CD4-positive, CD25-positive, alpha-beta regulatory T cell (primary cell): ENCODE measurements around the gene ABLIM1. TPM values are rescaled to one million over a fixed set of nuclear protein-coding genes. Genes with fewer than 3 reads are reported as not detected.

Experiments
- ATAC-seq, 2 donors: fragments of 150-1000 bp; cut with Tn5 transposase; one replicate each; pipeline ENCODE4 v1.10.0; 2021; ENCODE audit warnings: low read depth in 2 of 2, moderate number of reproducible peaks in 2 of 2, moderate library complexity in 1 of 2
- DNase-seq, 3 donors: peaks; one replicate each; pipeline versions ENCODE4 v3.0.0 to v3.0.0-alpha.2; 2012 to 2022; ENCODE audit warnings: mixed read lengths in 1 of 3
- H3K27ac ChIP-seq: one replicate; pipeline ENCODE4 v1.7.0; 2013; ENCODE audit warnings: mild to moderate bottlenecking, low read length; ENCODE audit not compliant: insufficient read depth, poor library complexity, severe bottlenecking
- H3K27me3 ChIP-seq: one replicate; pipeline ENCODE4 v1.7.0; 2013; ENCODE audit warnings: low read length; ENCODE audit not compliant: control insufficient read depth, insufficient read depth
- H3K36me3 ChIP-seq: one replicate; pipeline ENCODE4 v1.7.0; 2013; ENCODE audit warnings: mild to moderate bottlenecking, low read length, moderate library complexity; ENCODE audit not compliant: control insufficient read depth, insufficient read depth
- H3K4me1 ChIP-seq: 2 replicates; pipeline ENCODE4 v1.7.0; 2013; ENCODE audit warnings: mild to moderate bottlenecking, low read length; ENCODE audit not compliant: insufficient read depth, control insufficient read depth, poor library complexity, severe bottlenecking
- H3K4me3 ChIP-seq: one replicate; pipeline ENCODE4 v1.7.0; 2013; ENCODE audit warnings: low read depth, mild to moderate bottlenecking, low read length, moderate library complexity
- H3K9me3 ChIP-seq, 2 experiments: 1 replicate in 1 of 2; 2 replicates in 1 of 2; pipeline ENCODE4 v1.7.0; 2013; ENCODE audit warnings: low read length in 2 of 2, mild to moderate bottlenecking in 1 of 2, moderate library complexity in 1 of 2; ENCODE audit not compliant: control insufficient read depth in 2 of 2
- H3K27ac Mint-ChIP-seq, 3 donors: one replicate each; pipeline ENCODE4 v1.8.0; 2020 to 2022; ENCODE audit warnings: mild to moderate bottlenecking in 3 of 3, mixed read lengths in 3 of 3, moderate library complexity in 2 of 3
- H3K27me3 Mint-ChIP-seq: one replicate; pipeline ENCODE4 v1.8.0; 2022; ENCODE audit warnings: mild to moderate bottlenecking, mixed read lengths
- H3K36me3 Mint-ChIP-seq: one replicate; pipeline ENCODE4 v1.8.0; 2020; ENCODE audit warnings: mixed read lengths
- H3K4me1 Mint-ChIP-seq, 4 donors: one replicate each; pipeline ENCODE4 v1.8.0; 2020 to 2022; ENCODE audit warnings: mixed read lengths in 4 of 4, mild to moderate bottlenecking in 1 of 4
- H3K4me3 Mint-ChIP-seq, 4 donors: one replicate each; pipeline ENCODE4 v1.8.0; 2020 to 2022; ENCODE audit warnings: mild to moderate bottlenecking in 4 of 4, mixed read lengths in 4 of 4, moderate library complexity in 3 of 4
- H3K9me3 Mint-ChIP-seq, 7 donors: one replicate each; pipeline ENCODE4 v1.8.0; 2020 to 2022; ENCODE audit warnings: mixed read lengths in 7 of 7, mild to moderate bottlenecking in 3 of 7, moderate library complexity in 2 of 7
- polyA plus RNA-seq, 4 donors: library from polyadenylated mRNA; unstranded; fragments of 300-500 nt; fragmentation: Illumina TruSeq; gene quantifications; one replicate each; pipeline ENCODE4 v1.2.3, GENCODE V29; 2021
- total RNA-seq: library from RNA; stranded (reverse); gene quantifications from one replicate; pipeline ENCODE4 v1.2.3, GENCODE V29; 2022

The ABLIM1 gene
- total and polyA plus RNA-seq, 5 donors from 2014 or later = 101 to 138 (median 131) TPM

GRCh38 chr10:114508376-114508775 lies 149.7 kb downstream of the ABLIM1 start:
- Histone ChIP-seq H3K4me3 (no peak overlapping the region), H3K36me3 (peaks cover 4% of the 10 kb centered on the region), H3K27ac (no peak overlapping the region), H3K9me3 (no peaks in the 10 kb centered on the region), H3K4me1 (peaks cover 18% of the 10 kb centered on the region), H3K27me3 (no peaks in the 10 kb centered on the region)
- no peaks in the 10 kb centered on the region for H3K27me3 Mint-ChIP-seq
- DNase-seq (no peak), ATAC-seq (no peak)
- peaks cover 56% of the 10 kb centered on the region for H3K36me3 Mint-ChIP-seq
- peaks cover 0 to 2% (median 0%) of the 10 kb centered on the region in 7 donors for H3K9me3 Mint-ChIP-seq
- H3K27ac Mint-ChIP-seq = no peak overlapping the region
- peaks cover 29 to 90% (median 60%) of the 10 kb centered on the region in 4 donors for H3K4me1 Mint-ChIP-seq
- H3K4me3 Mint-ChIP-seq = no peak overlapping the region

GRCh38 chr10:114507449-114507848 lies 150.6 kb downstream of the ABLIM1 start:
- peak in 1 of 2 donors; percentile 20 for ATAC-seq
- H3K4me1 ChIP-seq = peaks cover 26% of the 10 kb centered on the region

DNA sequence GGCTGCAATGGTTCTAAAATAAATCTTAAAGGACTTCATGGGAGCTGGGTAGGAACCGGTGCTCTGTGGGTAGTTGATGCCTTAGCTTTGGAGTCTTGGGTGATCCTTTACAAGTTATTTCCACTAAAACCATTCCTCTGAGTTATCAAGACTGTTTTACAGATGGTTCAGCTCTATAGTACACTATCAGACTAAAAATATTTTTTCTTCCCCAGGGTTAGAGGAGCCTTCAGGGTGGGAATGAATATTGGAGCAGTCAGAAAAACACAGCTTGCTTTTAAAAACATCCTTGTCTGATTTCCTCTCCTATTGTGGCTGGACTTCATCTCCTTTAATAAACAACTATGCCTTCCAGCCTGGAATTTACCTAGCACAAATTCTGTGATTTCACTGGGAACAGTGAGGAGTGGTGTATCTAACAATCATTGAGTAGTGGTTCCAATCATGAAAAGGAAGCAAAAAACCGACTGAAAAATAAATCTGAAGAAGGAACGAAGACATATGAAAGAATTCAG lies 151.1 kb downstream of the ABLIM1 start:
- H3K4me1 Mint-ChIP-seq = peaks cover 22 to 89% (median 59%) of the 10 kb centered on the region in 4 donors
- Histone ChIP-seq H3K27me3 (no peaks in the 10 kb centered on the region), H3K4me3 (no peak overlapping the region), H3K9me3 (no peaks in the 10 kb centered on the region), H3K27ac (no peak overlapping the region), H3K4me1 (peaks cover 24% of the 10 kb centered on the region), H3K36me3 (peaks cover 4% of the 10 kb centered on the region)
- ATAC-seq (no peak), DNase-seq (no peak)
- H3K27ac Mint-ChIP-seq = peak overlapping the region; percentile 26 to 81 (median 76)
- peaks cover 0 to 2% (median 0%) of the 10 kb centered on the region in 7 donors for H3K9me3 Mint-ChIP-seq
- no peaks in the 10 kb centered on the region for H3K27me3 Mint-ChIP-seq
- peak overlapping the region in 1 of 4 donors; percentile 16 for H3K4me3 Mint-ChIP-seq
- peaks cover 52% of the 10 kb centered on the region for H3K36me3 Mint-ChIP-seq

More at GRCh38 chr10:114507449-114507848, 150.6 kb downstream of the ABLIM1 start:
- Histone ChIP-seq H3K36me3 (peaks cover 4% of the 10 kb centered on the region), H3K4me3 (no peak overlapping the region), H3K9me3 (no peaks in the 10 kb centered on the region), H3K27ac (no peak overlapping the region), H3K27me3 (no peaks in the 10 kb centered on the region)
- H3K9me3 Mint-ChIP-seq = peaks cover 0 to 2% (median 0%) of the 10 kb centered on the region in 7 donors
- DNase-seq = no peak
- H3K36me3 Mint-ChIP-seq = peaks cover 56% of the 10 kb centered on the region
- H3K27me3 Mint-ChIP-seq = no peaks in the 10 kb centered on the region
- peak overlapping the region in 2 of 3 donors; percentile 26 to 76 for H3K27ac Mint-ChIP-seq
- H3K4me1 Mint-ChIP-seq = peaks cover 23 to 89% (median 58%) of the 10 kb centered on the region in 4 donors
- H3K4me3 Mint-ChIP-seq = no peak overlapping the region

DNA sequence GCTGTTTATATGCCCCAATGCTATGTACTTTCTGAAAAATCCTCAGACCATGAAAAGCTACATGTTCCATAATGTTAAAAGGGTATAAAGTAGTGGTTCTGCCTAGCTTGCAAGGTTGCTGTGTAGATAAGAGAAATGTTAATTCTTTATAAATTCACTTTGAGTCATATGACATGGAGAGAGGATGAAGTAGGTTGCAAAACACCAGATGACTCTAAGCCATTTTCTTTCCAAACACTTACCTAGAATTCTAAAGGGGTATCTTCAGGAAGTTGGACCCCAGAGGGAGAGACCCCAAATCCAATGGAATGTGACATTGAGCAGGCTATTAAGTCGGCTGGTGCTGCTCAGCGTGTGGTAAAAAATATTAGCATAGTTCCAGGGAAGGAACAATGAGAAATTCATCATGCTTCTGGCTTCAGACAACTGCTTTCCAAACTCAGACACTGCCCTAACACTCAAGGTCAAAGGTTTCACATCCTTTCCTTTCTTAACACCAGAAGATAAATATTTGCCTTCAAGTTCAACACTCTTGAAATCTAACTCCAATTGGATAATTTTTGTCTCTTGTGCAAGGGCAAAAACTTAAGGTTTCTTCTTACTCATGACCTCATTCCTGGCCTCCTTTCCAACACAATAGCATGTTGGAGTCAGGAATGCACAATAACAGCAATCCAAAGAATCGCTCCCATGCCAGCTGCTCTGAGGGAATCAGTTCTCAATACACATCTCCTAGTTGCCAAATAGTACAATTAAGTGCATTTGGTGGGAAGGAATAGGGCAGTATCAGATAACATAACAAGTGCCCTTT lies 153.1 kb downstream of the ABLIM1 start:
- peaks cover 4% of the 10 kb centered on the region for H3K36me3 ChIP-seq
- H3K27ac ChIP-seq = no peak overlapping the region
- no peaks in the 10 kb centered on the region for H3K9me3 ChIP-seq
- no peaks in the 10 kb centered on the region for H3K27me3 Mint-ChIP-seq
- H3K4me3 Mint-ChIP-seq = peak overlapping the region in 1 of 4 donors; percentile 38
- H3K4me3 ChIP-seq = no peak overlapping the region
- peak overlapping the region; percentile 32 to 67 (median 64) for H3K27ac Mint-ChIP-seq
- ATAC-seq (no peak), DNase-seq (no peak)
- H3K27me3 ChIP-seq = no peaks in the 10 kb centered on the region
- peaks cover 37% of the 10 kb centered on the region for H3K4me1 ChIP-seq
- H3K36me3 Mint-ChIP-seq = peaks cover 41% of the 10 kb centered on the region
- H3K9me3 Mint-ChIP-seq = peaks cover 0 to 2% (median 0%) of the 10 kb centered on the region in 7 donors
- H3K4me1 Mint-ChIP-seq = peaks cover 26 to 93% (median 68%) of the 10 kb centered on the region in 4 donors

GRCh38 chr10:114502074-114502473 lies 156.0 kb downstream of the ABLIM1 start:
- Histone ChIP-seq H3K27ac (no peak overlapping the region), H3K4me1 (peaks cover 42% of the 10 kb centered on the region), H3K9me3 (no peaks in the 10 kb centered on the region), H3K27me3 (no peaks in the 10 kb centered on the region), H3K4me3 (peak overlapping the region; percentile 0), H3K36me3 (no peaks in the 10 kb centered on the region)
- Mint-ChIP-seq H3K27ac (peak overlapping the region in 2 of 3 donors; percentile 66 to 92), H3K36me3 (peaks cover 34% of the 10 kb centered on the region), H3K4me3 (peak overlapping the region in 1 of 4 donors; percentile 25), H3K9me3 (no peaks in the 10 kb centered on the region), H3K27me3 (no peaks in the 10 kb centered on the region), H3K4me1 (peaks cover 41 to 94% (median 77%) of the 10 kb centered on the region in 4 donors)
- ATAC-seq = no peak
- DNase-seq = no peak

GRCh38 chr10:114501650-114502049 lies 156.4 kb downstream of the ABLIM1 start:
- peaks cover 42% of the 10 kb centered on the region for H3K4me1 ChIP-seq
- Mint-ChIP-seq H3K27ac (peak overlapping the region in 2 of 3 donors; percentile 66 to 92), H3K4me1 (peaks cover 38 to 94% (median 75%) of the 10 kb centered on the region in 4 donors), H3K36me3 (peaks cover 35% of the 10 kb centered on the region), H3K4me3 (peak overlapping the region in 1 of 4 donors; percentile 25), H3K9me3 (no peaks in the 10 kb centered on the region), H3K27me3 (no peaks in the 10 kb centered on the region)
- H3K27me3 ChIP-seq = no peaks in the 10 kb centered on the region
- no peaks in the 10 kb centered on the region for H3K9me3 ChIP-seq
- DNase-seq (no peak), ATAC-seq (no peak)
- H3K36me3 ChIP-seq = no peaks in the 10 kb centered on the region
- H3K27ac ChIP-seq = no peak overlapping the region
- peak overlapping the region; percentile 0 for H3K4me3 ChIP-seq

GRCh38 chr10:114500643-114501042 lies 157.4 kb downstream of the ABLIM1 start:
- DNase-seq = no peak
- no peaks in the 10 kb centered on the region for H3K9me3 ChIP-seq
- peak overlapping the region in 2 of 4 donors; percentile 56 to 71 for H3K4me3 Mint-ChIP-seq
- H3K27me3 ChIP-seq = no peaks in the 10 kb centered on the region
- H3K36me3 ChIP-seq = peaks cover 4% of the 10 kb centered on the region
- H3K4me3 ChIP-seq = no peak overlapping the region
- peak overlapping the region; percentile 14 for H3K27ac ChIP-seq
- peak overlapping the region; percentile 9 to 93 (median 89) for H3K27ac Mint-ChIP-seq
- ATAC-seq = no peak
- H3K36me3 Mint-ChIP-seq = peaks cover 37% of the 10 kb centered on the region
- H3K9me3 Mint-ChIP-seq = no peaks in the 10 kb centered on the region
- H3K4me1 Mint-ChIP-seq = peaks cover 38 to 93% (median 69%) of the 10 kb centered on the region in 4 donors
- no peaks in the 10 kb centered on the region for H3K27me3 Mint-ChIP-seq
- peaks cover 42% of the 10 kb centered on the region for H3K4me1 ChIP-seq
